Activated CD4-positive, CD25-positive, alpha-beta regulatory T cell treated with anti-CD3 and anti-CD28 coated beads, Interleukin-2, amount 50 U/mL, for 24 hours (primary cell): ENCODE data around the gene CTNNBL1.

Experiments used
- ATAC-seq, 2 donors: fragments of 150-1000 bp; cut with Tn5 transposase; one replicate each; pipeline ENCODE4 v1.10.0; 2021; ENCODE audit warnings: mild to moderate bottlenecking in 1 of 2, moderate library complexity in 1 of 2

Gene CTNNBL1

GRCh38 chr20:37859406-37860171 lies 165.8 kb downstream of the CTNNBL1 start:
- no peak for ATAC-seq

GRCh38 chr20:37863289-37863688 lies 169.5 kb downstream of the CTNNBL1 start:
- ATAC-seq = no peak

- ATAC-seq = no peak
Measured at GRCh38 chr20:37864298-37864697, 170.5 kb downstream of the CTNNBL1 start.

- no peak for ATAC-seq
Measured at GRCh38 chr20:37866051-37866450, 172.2 kb downstream of the CTNNBL1 start.

GRCh38 chr20:37867289-37868195 lies 173.7 kb downstream of the CTNNBL1 start:
- ATAC-seq = no peak

GRCh38 chr20:37868851-37869333 lies 175.1 kb downstream of the CTNNBL1 start:
- ATAC-seq = no peak

- no peak for ATAC-seq
Measured at GRCh38 chr20:37869334-37869861, 175.6 kb downstream of the CTNNBL1 start.

GRCh38 chr20:37870294-37870693 lies 176.5 kb downstream of the CTNNBL1 start:
- ATAC-seq = no peak

- no peak for ATAC-seq
Measured at GRCh38 chr20:37871751-37872150, 177.9 kb downstream of the CTNNBL1 start.

GRCh38 chr20:37872161-37872560 lies 178.3 kb downstream of the CTNNBL1 start:
- no peak for ATAC-seq

- no peak for ATAC-seq
Measured at GRCh38 chr20:37873884-37874283, 180.1 kb downstream of the CTNNBL1 start.

GRCh38 chr20:37875460-37876175 lies 181.8 kb downstream of the CTNNBL1 start:
- no peak for ATAC-seq

- ATAC-seq = no peak
Measured at GRCh38 chr20:37876863-37877262, 183.0 kb downstream of the CTNNBL1 start.

- no peak for ATAC-seq
Measured at GRCh38 chr20:37877832-37878772, 184.3 kb downstream of the CTNNBL1 start.

- no peak for ATAC-seq
Measured at GRCh38 chr20:37878835-37879599, 185.2 kb downstream of the CTNNBL1 start.

- no peak for ATAC-seq
Measured at GRCh38 chr20:37879843-37880242, 186.0 kb downstream of the CTNNBL1 start.

- no peak for ATAC-seq
Measured at GRCh38 chr20:37880726-37881591, 187.1 kb downstream of the CTNNBL1 start.

- ATAC-seq = no peak
Measured at GRCh38 chr20:37881601-37882343, 187.9 kb downstream of the CTNNBL1 start.
